ENCODE measurements around the gene VGF. TPM values are rescaled to one million over a fixed set of nuclear protein-coding genes. Genes with fewer than 3 reads are reported as not detected.

VGF gene
- total RNA-seq, 2 experiments from 2014 or later, result 1.5 TPM; not detected in 1

- no peaks in the 10 kb centered on the region for H3K79me2 ChIP-seq (ENCODE audit: insufficient read depth, low read depth, low read length)
- H3K4me3 ChIP-seq (ENCODE audit: low read depth, low read length, poor library complexity, severe bottlenecking), result no peak overlapping the region
- BruUV-seq (replicated peaks), result no TSS peak
- ChIA-PET POLR2A (interaction anchor here (0.6 kb wide), 1 partner anchor 187 kb away, joined by 3 read pairs; no protein-coding TSS in a partner anchor), CTCF (ENCODE audit: unreplicated experiment) (no interaction called here)
- no peaks in the 10 kb centered on the region for H3K9me2 ChIP-seq (ENCODE audit: insufficient read depth, low read length)
- H4K20me1 ChIP-seq (ENCODE audit: insufficient read depth, low read length), result no peaks in the 10 kb centered on the region
- intact Hi-C loops (cut with micrococcal nuclease; ENCODE audit: unreplicated experiment), result no loop called here
- H3K4me2 ChIP-seq (ENCODE audit: low read length), result peak overlapping the region; percentile 71; the same call in 1 of the 2 replicates
- DNase-seq (ENCODE audit: low spot score), result no peak
- H3K9me3 ChIP-seq (ENCODE audit: low read length), result no peaks in the 10 kb centered on the region
- peaks cover 13% of the 10 kb centered on the region for H3K4me1 ChIP-seq (ENCODE audit: insufficient read depth, low read length, poor library complexity, severe bottlenecking)
- TF ChIP-seq EZH2phosphoT487 (IDR thresholded peaks at IDR 0.05; ENCODE audit: borderline replicate concordance, low read depth, low read length), result no peak
- TF ChIP-seq, protein P1, sequence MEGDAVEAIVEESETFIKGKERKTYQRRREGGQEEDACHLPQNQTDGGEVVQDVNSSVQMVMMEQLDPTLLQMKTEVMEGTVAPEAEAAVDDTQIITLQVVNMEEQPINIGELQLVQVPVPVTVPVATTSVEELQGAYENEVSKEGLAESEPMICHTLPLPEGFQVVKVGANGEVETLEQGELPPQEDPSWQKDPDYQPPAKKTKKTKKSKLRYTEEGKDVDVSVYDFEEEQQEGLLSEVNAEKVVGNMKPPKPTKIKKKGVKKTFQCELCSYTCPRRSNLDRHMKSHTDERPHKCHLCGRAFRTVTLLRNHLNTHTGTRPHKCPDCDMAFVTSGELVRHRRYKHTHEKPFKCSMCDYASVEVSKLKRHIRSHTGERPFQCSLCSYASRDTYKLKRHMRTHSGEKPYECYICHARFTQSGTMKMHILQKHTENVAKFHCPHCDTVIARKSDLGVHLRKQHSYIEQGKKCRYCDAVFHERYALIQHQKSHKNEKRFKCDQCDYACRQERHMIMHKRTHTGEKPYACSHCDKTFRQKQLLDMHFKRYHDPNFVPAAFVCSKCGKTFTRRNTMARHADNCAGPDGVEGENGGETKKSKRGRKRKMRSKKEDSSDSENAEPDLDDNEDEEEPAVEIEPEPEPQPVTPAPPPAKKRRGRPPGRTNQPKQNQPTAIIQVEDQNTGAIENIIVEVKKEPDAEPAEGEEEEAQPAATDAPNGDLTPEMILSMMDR (conservative IDR thresholded peaks at IDR 0.05; ENCODE audit: low read length), result no peak
- no peak overlapping the region for H2AFZ ChIP-seq (ENCODE audit: low read length)
- no peak overlapping the region for H3K27ac ChIP-seq (ENCODE audit: low read depth, low read length, poor library complexity, severe bottlenecking)
- no peaks in the 10 kb centered on the region for H3K36me3 ChIP-seq (ENCODE audit: insufficient read depth, low read length)
Measured at GRCh38 chr7:101164071-101164840, 1.1 kb downstream of the VGF start.

DNA sequence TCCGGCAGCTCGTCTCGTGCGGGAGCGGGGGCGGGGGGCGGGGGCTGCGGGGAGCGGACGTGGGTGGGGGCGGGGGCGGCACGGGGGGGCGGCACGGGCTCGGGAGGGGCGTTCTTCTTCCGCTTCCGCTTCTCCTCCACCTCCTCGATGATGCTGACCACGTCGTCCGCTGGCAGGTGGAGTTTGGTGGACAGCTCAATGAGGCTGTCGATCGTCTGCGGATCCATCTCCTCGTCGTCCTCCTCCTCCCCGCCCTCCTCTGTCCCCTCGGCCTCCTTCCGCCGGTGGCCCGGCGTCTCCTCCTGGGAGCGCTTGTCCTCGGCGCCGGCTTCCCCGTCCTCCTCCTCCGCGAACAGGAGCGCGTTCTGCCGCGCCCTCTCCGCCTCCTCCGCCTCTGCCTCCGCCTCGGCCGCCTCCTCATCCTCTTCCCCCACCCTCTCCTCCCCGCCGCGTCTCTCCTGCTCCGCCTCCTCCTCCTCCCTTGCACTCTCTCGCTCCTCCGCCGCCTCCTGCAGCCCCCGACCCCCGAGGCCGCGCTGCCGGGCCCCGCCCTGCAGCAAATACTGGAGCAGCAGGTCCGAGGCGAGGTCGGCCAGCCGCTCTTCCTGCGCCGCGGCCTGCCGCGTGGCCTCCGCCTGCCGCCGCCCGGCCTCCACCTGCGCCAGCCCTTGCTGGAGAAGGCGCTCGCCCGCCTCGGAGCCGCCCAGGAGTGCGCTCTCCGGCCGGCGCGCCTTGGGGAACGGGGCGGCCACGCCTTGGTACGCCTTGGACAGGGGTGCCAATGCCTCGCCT is 1.9 kb downstream of the VGF start:
- no TSS peak for BruUV-seq (replicated peaks)
- H3K4me1 ChIP-seq (ENCODE audit: insufficient read depth, low read length, poor library complexity, severe bottlenecking), result peaks cover 13% of the 10 kb centered on the region
- no peaks in the 10 kb centered on the region for H4K20me1 ChIP-seq (ENCODE audit: insufficient read depth, low read length)
- H3K9me3 ChIP-seq (ENCODE audit: low read length), result no peaks in the 10 kb centered on the region
- TF ChIP-seq, protein P1 (conservative IDR thresholded peaks at IDR 0.05; ENCODE audit: low read length), result no peak
- no peak for TF ChIP-seq EZH2phosphoT487 (IDR thresholded peaks at IDR 0.05; ENCODE audit: borderline replicate concordance, low read depth, low read length)
- H3K4me3 ChIP-seq (ENCODE audit: low read depth, low read length, poor library complexity, severe bottlenecking), result peak overlapping the region; percentile 49
- ChIA-PET CTCF (ENCODE audit: unreplicated experiment) (interaction anchor here (0.6 kb wide), 1 partner anchor 11 kb away, joined by 3 read pairs; no protein-coding TSS in a partner anchor), POLR2A (interaction anchor here (0.6 kb wide), 1 partner anchor 188 kb away, joined by 3 read pairs; no protein-coding TSS in a partner anchor)
- H2AFZ ChIP-seq (ENCODE audit: low read length), result no peak overlapping the region
- H3K36me3 ChIP-seq (ENCODE audit: insufficient read depth, low read length), result no peaks in the 10 kb centered on the region
- no peaks in the 10 kb centered on the region for H3K79me2 ChIP-seq (ENCODE audit: insufficient read depth, low read depth, low read length)
- H3K4me2 ChIP-seq (ENCODE audit: low read length), result peak overlapping the region; percentile 71
- intact Hi-C loops (cut with micrococcal nuclease; ENCODE audit: unreplicated experiment), result no loop called here
- no peak overlapping the region for H3K27ac ChIP-seq (ENCODE audit: low read depth, low read length, poor library complexity, severe bottlenecking)
- no peak for DNase-seq (ENCODE audit: low spot score)
- H3K9me2 ChIP-seq (ENCODE audit: insufficient read depth, low read length), result no peaks in the 10 kb centered on the region

Measured in OCI-LY7 (cell line).